CD4-positive, alpha-beta T cell treated with Interleukin-2 at 100 ng/mL for 4 hours (primary cell): ENCODE data around the gene MSH3.
A peak's percentile ranks its signal among the peaks of the same experiment; 100 is the strongest.

Source experiments
- DNase-seq: peaks from one replicate; pipeline ENCODE4 v3.0.0-alpha.2; 2020; ENCODE audit warnings: low spot score

Gene MSH3

DNA sequence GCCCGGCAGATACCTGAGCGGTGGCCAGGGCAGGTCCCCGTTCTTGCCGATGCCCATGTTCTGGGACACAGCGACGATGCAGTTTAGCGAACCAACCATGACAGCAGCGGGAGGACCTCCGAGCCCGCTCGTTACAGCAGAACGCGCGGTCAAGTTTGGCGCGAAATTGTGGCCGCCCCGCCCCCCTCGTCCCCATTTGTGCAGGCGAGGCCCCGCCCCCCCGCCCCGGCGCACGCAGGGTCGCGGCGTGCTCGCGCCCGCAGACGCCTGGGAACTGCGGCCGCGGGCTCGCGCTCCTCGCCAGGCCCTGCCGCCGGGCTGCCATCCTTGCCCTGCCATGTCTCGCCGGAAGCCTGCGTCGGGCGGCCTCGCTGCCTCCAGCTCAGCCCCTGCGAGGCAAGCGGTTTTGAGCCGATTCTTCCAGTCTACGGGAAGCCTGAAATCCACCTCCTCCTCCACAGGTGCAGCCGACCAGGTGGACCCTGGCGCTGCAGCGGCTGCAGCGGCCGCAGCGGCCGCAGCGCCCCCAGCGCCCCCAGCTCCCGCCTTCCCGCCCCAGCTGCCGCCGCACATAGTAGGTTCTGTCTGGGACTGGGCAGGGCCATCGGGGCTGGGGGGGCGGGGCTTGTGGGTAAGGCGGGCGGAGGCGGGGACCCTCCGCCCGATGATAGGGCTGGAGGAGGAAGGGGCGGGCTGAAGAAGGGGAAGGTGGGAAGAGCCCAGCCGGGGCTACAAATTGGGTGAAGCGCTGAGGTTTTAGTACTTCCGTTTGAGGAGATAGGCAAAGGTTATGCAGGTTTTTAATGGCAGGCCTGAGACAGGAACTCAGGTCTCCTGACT, at the start of gene MSH3, which contains the start of gene DHFR:
MSH3 (plus strand) TSS at position 262 of the 840 bp plus-strand sequence; CDS start at position 338, 76 bp downstream.
DHFR (minus strand) TSS at position 593 of the 840 bp plus-strand sequence; CDS start at position 99, 494 bp downstream.
- DNase-seq, result peak; percentile 90

DNA sequence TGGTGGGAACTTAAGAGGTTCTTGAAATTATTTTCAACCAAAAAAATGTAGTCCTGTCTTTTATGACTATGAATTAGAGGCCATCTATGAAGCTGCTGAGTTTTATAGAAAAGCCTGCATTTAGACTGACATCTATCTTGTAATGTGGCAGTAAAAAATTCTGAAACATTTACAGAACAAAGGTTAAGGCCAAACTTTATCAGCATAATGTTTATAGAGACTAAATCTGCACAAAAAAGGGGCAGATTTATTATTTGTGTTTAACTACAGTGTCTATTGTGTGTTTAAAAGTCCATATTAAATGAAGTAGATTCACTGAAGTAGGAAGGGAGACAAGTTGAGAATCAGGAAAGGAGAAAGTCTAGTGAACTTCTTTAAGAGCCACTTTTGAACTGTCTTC, 47.1 kb upstream of the MSH3 start:
- no peak for DNase-seq

DNA sequence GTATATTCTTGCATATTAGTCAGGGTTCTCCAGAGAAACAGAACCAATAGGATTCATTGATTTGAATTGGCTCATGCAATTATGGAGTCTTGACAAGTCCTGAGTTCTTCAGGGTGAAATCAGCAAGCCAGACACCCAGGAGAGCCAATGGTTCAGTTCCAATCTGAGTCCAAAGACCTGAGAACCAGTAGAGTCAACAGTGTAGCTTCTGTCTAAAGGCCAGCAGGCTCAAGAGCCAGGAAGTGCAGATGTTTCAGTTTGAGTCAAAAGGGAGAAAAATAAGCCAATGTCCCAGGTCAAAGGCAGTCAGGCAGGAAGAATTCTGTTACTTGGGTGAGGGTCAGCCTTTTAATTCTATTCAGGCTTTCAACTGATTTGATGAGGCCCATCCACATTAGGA, 46.6 kb upstream of the MSH3 start:
- DNase-seq, result no peak

DNA sequence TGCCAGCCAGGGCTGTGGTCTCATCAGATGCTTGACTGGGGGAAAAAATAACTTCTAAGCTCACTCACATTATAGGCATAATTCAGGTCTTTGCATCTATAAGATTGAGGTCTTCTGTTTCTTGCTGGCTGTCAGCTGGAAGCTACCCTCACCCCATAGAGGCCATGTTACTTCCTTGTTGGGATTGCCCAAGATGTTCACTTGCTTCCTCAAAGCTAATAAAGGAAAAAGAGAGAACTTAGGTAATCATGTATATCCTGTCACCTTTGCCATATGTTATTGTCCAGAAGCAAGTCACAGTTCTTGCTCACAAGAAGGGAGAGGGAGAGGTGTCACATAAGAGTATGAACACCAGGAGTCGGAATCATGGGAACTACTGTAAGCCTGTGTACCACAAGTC, 45.7 kb upstream of the MSH3 start:
- DNase-seq, result no peak

DNA sequence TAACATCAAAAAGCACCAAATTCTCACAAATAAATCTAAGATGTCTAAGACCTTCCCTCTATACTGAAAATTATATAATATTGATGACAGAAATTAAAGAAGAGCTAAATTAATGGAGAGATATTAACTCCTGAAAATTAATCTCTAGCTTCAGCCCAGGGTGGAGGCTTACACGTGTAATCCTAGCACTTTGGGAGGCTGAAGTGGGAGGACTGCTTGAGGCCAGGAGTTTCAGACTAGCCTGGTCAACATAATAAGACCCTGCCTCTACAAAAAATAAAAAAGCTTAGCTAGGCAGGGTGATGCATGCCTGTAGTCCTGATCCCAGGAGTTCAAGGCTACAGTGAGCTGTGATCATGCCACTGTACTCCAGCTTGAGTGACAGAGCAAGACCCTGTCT, 44.8 kb upstream of the MSH3 start:
- no peak for DNase-seq

DNA sequence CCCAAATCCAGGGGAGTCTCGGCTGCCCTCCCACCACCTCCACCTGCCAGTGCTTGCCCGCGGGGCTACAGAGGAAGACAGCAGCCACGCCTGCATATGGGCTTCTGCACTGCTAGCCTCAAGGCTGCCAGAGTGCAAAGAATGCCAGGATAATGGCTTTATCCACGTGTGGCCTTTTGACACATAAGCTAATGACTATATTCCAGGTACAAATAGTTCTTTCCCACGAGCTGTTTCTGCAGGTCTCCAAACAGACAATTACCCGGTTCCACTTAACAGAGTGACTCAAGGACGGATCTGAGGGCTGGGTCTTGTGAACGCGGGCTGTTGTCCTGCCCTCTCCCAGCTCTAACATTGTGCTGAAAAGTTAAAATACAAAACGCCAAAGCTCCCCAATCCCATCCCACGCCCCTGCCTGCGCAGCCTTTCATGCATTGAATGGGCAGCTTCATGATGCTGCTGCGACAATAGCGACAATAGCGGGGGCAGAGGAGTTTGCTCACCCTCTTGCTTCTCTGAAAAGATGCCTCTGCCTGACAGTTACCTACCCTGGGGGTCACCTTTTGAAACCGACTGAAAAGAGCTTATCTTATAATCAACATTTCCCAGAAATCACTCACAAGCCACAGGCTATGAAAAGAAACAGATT, 39.1 kb upstream of the MSH3 start:
- no peak for DNase-seq

DNA sequence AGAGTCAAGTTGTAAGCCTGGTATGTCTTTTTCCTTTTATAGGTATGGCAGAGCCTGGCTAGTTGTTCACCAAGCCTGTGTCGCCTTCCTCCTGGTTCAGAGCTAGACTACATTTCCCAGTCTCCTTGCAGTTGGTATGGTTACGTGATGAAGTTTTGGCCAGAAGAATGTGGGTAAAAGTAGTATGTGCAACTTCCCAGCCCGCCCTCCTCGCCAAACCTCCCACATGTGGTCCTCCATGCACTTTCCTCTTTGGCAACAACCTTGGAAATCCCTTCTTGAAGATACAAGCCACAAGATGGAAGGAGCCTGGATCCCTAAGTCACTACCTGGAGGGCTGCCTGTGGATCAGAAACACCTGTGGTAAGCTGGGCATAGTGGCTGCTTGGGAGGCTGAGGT, 36.0 kb upstream of the MSH3 start:
- DNase-seq, result no peak

DNA sequence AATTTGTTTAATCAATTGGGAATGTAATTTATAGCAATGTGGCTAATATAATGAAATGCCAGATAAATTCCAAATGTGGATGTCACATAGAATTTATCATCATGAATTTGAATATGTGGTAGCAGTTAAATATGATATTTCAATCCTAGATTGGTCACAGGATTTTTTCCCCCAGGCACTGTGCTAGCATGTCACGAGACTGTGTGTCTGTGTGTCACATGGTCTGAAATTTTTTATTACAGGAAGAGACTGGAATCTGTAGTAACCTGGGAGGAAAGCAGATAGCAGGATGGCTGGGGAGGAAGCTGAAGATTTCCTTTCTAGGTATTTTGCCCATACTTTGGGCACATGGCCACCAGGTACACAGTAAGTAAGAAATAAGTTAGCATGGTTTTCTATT, 35.4 kb upstream of the MSH3 start:
- no peak for DNase-seq

DNA sequence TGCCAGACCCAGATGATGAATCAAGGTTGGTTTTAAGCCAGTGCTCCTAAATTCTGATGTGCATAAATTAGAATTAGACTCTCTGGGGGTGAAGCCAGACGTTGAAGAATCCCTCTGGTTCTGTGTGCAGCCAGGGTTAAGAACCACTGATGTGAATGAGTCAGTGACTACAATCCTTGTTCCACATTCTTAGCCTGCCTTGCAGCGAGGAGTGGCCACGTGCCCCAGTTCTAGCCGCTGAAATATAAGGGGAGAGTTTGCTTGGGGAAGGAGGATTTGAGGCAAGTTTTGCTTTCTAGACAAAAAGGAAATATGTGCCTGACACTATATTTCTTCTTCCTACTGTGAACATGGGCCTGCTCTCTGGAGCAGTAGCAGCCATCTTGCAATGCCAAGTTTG, 34.2 kb upstream of the MSH3 start:
- DNase-seq, result no peak

DNA sequence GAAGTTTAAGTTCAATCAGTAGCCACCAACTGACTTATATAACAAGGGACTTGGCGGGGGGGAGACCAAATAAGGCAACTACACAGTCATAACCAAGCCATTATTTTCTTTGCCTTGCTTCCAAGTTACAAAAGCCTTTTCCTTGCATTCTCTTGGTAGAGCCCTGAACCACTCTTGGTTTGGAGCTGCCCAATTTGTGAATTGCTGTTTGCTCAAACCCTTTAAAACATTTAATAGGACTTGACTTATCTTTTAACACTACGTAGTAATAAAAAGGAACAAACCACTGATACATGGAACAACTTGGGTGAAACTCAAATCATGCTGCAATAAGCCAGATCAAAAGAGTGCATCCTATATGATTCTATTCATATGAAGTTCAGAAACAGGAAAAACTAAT, 31.7 kb upstream of the MSH3 start:
- DNase-seq, result no peak

DNA sequence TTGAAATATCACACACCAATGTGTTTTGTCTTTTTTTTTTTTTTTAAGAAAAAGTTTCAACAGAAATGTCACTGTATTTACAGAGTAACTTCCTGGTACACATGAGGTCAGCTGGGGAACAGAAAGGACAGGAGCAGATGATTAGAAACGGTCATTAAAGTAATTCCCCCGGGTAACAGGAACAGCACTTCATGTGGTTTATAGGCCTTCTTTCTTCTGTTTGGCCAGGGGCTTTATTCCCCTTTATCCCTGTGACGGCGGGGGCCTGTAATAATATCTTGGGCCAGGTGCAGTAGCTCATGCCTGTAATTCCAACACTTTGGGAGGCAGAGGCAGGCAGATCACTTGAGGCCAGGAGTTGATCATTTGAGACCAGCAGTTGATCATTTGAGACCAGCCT, 30.5 kb upstream of the MSH3 start:
- no peak for DNase-seq

DNA sequence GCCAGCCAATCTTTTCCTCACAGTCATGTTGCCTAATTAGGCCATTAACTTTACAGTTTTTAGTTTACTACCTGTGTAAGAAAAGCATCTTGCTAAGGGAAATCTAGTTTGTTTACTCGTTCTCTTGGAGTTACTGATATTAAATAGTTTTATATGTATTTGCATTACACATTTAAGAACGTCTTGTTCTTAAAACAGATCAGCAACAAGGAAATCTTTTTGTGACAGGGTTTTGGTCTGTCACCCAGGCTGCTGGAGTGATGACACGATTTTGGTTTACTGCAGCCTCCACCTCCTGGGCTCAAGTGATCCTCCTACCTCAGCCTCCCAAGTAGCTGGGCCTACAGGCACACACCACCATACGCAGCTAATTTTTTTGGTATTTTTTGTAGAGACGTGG, 29.2 kb upstream of the MSH3 start:
- no peak for DNase-seq

DNA sequence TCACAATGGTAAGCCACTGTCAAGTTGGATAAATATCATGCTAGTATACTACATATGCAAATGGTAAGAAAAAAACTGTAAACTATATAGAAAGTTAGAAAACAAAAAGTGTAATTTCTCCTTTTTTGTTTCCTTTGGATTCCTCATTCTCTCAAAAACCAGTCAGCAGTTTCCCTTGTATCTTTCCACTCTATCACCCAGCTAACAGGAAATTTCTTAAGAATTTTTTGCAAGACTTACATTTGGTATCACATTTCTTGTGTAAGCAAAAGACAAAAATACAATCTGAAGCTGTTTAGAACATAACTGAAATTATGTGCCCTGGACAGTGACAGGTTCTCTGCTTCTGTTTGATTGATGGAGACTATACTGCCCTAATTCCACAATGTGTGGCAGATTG, 25.2 kb upstream of the MSH3 start:
- DNase-seq, result no peak

DNA sequence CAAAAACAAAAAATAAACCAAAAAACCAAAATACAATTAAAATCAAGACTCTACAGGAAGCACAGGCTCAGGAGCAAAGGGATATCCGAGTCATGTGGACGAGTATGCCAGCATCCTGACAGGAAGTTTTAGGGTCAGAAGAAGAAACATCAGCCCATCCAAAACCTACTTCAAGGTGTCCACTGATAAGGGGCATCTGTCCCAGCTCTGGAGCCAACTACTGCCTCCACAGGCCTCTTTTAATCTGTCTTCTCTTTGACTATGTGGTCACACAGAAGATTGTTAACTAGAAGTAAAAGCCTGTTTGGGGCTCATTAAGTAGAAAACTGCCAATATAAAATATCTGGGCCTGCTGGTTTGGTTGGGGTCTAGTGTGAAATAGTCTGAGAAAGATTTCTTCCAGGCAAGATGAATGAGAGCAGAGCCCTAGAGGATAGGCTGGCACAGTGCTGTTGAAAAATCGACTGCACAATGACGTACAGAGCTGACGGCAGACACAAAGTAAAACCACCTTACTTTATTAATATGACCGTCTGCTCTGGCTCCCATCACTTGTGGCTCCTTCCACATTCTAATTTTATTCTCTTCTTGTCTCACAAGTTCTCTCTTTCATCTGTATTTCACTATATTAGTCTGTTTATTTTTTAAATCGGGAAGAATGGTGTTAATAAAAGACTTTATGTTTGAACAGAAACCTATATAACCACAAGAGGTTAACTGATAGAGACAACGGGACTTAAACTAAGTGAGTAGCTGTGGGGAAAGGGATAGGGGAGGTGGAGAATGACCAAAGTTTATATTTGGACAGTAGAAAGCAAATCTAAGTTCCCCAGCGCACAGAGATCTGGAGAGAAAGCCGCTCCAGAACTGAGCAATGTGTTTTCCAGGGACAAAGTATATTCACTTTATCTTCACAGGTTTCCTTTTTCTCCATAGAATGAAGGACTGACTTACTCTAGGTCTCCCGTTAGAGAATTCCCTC, 22.9 kb upstream of the MSH3 start:
- no peak for DNase-seq

DNA sequence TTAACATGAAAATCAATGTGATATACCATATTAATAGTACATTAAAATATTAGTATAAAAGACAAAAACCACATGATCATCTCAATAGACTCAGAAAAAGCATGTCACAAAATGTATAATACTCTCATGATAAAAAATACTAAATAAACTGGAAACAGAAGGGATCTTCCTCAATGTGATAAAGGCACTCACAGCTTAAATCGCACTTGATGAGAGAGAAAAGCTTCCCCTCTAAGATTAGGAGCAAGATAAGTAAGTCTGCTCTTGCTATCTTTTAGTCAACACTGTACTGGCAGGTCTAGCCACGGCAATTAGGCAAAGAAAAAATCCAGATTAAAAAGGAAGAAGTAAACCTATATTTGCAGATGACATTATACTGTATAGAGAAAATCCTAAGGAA, 21.8 kb upstream of the MSH3 start:
- DNase-seq, result no peak

DNA sequence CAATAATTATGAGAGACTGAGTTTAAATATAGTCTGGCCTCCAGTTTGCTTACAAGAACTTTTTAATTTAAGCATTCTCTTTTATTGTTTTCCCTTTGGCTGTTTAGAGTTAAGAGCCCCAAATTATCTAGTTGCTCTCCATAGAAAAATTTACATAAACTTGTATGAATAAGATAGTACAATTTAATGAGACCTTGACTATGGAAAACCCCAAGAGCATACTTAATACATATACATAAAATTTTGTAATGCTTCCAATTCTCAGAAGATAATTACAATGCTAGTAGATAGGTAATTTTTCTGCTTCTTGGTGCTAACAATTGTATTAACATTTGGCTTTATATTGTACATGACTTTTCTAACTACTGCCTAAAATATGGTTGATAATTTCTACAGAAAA, 20.3 kb upstream of the MSH3 start:
- no peak for DNase-seq

DNA sequence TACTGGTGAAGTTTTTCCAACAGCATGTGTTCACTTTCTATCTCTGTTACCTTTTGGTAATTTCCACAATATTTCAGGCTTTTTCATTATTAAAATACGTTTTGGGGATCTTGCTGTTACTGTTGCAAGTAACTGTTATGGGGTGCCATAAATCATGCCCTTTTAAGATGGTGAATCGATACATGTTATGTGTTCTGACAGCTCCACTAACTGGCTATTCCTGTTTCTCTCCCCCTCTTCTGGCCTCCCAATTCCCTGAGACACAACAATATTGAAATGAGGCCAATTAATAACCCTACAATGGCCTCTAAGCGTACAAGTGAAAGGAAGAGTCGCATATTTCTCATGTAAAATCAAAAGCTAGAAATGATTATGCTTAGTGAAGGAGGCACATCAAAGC, 13.1 kb upstream of the MSH3 start:
- DNase-seq, result no peak

DNA sequence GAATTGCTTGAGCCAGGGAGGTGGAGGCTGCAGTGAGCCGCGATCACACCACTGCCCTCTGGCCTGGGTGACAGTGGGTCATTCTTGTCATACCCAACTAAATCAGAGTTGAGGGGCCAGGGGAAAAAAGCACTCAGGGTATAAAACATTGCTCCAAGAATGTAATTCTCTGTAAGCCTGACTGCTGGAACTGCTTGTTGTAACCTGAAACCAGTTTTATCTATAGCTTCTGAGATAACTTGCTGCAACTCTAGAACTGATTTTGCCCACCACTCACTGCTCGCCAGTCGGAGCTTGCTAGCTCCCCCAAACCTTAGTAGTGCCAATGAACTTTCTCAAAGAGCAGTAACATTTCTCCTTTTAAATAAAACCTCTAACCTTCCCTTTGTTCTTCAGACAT, 9.6 kb upstream of the MSH3 start:
- DNase-seq, result no peak

DNA sequence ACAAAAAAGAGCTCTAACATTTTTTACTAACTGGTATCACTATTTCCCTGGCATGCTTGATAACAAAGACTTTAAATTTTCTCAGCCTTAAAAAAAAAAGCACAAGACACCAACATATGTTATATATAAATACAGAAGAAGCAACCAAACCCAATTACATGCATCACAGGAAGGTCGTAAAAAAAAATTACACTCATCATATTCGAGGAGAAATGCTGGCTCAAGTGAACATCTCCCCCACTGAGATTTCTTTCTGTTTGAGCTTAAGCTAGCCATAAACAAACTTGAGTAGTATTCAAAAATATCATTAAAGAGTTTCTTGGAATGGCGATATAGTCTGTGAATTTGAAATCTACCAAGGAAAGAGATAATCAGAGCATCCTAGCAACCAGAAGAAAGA, 7.5 kb upstream of the MSH3 start:
- no peak for DNase-seq

DNA sequence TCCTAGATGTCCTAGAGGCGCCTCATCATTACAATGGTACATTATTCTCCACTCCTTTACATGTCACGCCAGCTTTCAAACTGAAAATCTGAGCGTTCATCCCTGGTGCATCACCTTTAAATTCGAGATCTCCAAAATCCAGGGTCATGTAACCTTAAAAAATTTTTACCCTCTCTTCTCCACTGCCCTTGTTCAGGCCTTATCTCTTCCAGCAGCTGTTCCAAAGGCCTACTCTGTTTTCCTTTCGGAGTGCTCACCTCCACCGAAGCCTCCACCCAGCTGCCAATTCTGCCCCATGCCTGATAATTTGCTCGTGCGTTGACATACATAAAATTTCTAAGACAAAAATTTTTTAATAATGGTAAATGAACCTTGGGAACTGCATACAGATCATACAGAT, 950 bp upstream of the MSH3 start:
- DNase-seq, result no peak

DNA sequence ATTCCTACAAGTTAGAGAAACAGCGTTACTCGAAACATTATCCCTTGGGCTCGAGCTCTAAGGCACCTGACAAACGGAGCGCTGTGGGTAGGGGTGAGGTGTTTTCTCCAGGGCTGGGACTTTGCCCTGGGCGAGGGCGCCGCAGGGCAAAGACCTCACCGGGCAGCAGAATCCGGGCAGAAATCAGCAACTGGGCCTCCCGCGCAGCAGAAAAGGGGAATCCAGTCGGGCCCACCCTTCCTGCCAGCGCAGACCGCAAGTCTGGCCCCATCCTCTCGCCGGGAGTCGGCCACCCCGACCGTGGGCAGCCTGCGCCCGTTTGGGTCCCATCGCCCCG, 430 bp upstream of the MSH3 start:
- DNase-seq, result no peak

DNA sequence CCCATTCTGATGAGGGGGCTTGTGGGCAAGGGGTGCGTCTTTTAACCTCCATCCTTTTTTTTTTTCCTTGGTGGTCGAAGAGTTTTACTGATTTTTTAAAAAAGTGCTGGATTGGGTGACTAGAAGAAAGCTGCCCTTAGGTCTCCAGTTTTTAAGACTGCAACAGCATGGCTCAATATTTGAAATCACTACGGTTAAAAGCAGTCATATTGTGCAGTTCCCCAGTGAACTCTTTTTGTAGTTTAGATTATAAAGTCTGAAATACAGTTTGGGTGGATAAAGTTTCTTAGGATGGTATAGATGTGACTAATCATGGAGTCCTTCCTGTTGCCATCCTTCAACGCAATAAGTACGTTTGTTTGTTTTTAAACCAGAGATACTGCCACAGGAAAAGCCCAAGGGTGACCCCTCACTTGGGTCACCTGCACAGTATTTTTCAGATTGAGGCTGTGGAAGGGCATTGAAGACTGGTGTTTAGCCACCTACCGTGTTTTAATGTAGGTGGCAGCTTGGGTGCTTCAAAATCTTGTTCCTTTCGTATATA, 851 bp downstream of the MSH3 start:
- no peak for DNase-seq
